Measurements from ENCODE around the gene PCDHGA10.

PCDHGA10 gene

GRCh38 chr5:141439411-141440141 is 26.8 kb downstream of the PCDHGA10 start:
- in situ Hi-C loops (cut with HindIII; ENCODE audit: low pct_ligation_motif_present, low sequenced_read_pairs): no loop called here
- no peak for DNase-seq
- Histone ChIP-seq H3K4me3 (ENCODE audit: low read depth, low read length) (no peak overlapping the region), H3K36me3 (replicated peaks) (no peaks in the 10 kb centered on the region), H3K27ac (no peak overlapping the region), H3K27me3 (replicated peaks) (no peaks in the 10 kb centered on the region)
- TF ChIP-seq CTCF (IDR thresholded peaks at IDR 0.05; ENCODE audit: low read depth, low read length, missing control alignments): no peak

GRCh38 chr5:141440341-141440740 is 27.6 kb downstream of the PCDHGA10 start:
- Histone ChIP-seq H3K36me3 (replicated peaks) (no peaks in the 10 kb centered on the region), H3K27me3 (replicated peaks) (no peaks in the 10 kb centered on the region), H3K4me3 (ENCODE audit: low read depth, low read length) (no peak overlapping the region), H3K27ac (no peak overlapping the region)
- TF ChIP-seq CTCF (IDR thresholded peaks at IDR 0.05; ENCODE audit: low read depth, low read length, missing control alignments): no peak
- in situ Hi-C loops (cut with HindIII; ENCODE audit: low pct_ligation_motif_present, low sequenced_read_pairs): no loop called here
- DNase-seq: no peak

GRCh38 chr5:141441571-141442170 is 28.9 kb downstream of the PCDHGA10 start:
- no peak overlapping the region for H3K27ac ChIP-seq
- no peaks in the 10 kb centered on the region for H3K27me3 ChIP-seq (replicated peaks)
- DNase-seq: no peak
- TF ChIP-seq CTCF (IDR thresholded peaks at IDR 0.05; ENCODE audit: low read depth, low read length, missing control alignments): no peak
- H3K4me3 ChIP-seq (ENCODE audit: low read depth, low read length): no peak overlapping the region
- no peaks in the 10 kb centered on the region for H3K36me3 ChIP-seq (replicated peaks)
- in situ Hi-C loops (cut with HindIII; ENCODE audit: low pct_ligation_motif_present, low sequenced_read_pairs): no loop called here

GRCh38 chr5:141465351-141465750 is 52.6 kb downstream of the PCDHGA10 start:
- H3K27me3 ChIP-seq (replicated peaks): no peaks in the 10 kb centered on the region
- in situ Hi-C loops (cut with HindIII; ENCODE audit: low pct_ligation_motif_present, low sequenced_read_pairs): no loop called here

More at GRCh38 chr5:141465351-141465750, 52.6 kb downstream of the PCDHGA10 start:
- no peak for TF ChIP-seq CTCF (IDR thresholded peaks at IDR 0.05; ENCODE audit: low read depth, low read length, missing control alignments)
- no peak for DNase-seq
- H3K27ac ChIP-seq: no peak overlapping the region
- no peak overlapping the region for H3K4me3 ChIP-seq (ENCODE audit: low read depth, low read length)
- no peaks in the 10 kb centered on the region for H3K36me3 ChIP-seq (replicated peaks)

All from brain microvascular endothelial cell (primary cell).